HepG2 (cell line): ENCODE results near the gene ZMYND8. TPM values are rescaled to one million over a fixed set of nuclear protein-coding genes. Genes with fewer than 3 reads are reported as not detected.

Source experiments
- AKAP8 ChIP-seq: sonication (generic); formaldehyde crosslinking; IDR thresholded peaks from 2 replicates; pipeline ENCODE4 v1.5.1; 2020; ENCODE audit warnings: mild to moderate bottlenecking, missing genetic modification reagents
- EHMT2 ChIP-seq: fragments of 200-600 bp; sonication (generic); IDR thresholded peaks from 2 replicates; pipeline ENCODE4 v1.7.0; 2017; ENCODE audit warnings: antibody characterized with exemption, low read depth, low read length, borderline replicate concordance
- FIP1L1 ChIP-seq: fragments of 200-400 bp; formaldehyde crosslinking; IDR thresholded peaks from 2 replicates; pipeline ENCODE4 v1.6.1; 2018; ENCODE audit warnings: low read depth, mild to moderate bottlenecking, low read length, moderate library complexity, borderline replicate concordance; ENCODE audit not compliant: insufficient read depth
- GABPA ChIP-seq, 2 experiments: IDR thresholded peaks; 2 replicates each; pipeline ENCODE4 v1.6.1; 2011 to 2016; ENCODE audit warnings: low read depth in 2 of 2, low read length in 1 of 2, missing biosample characterization in 1 of 2, missing genetic modification characterization in 1 of 2
- MTF1 ChIP-seq: sonication (generic); formaldehyde crosslinking; IDR thresholded peaks from 2 replicates; pipeline ENCODE4 v1.5.0; 2020; ENCODE audit warnings: missing genetic modification reagents
- ONECUT2 ChIP-seq: sonication (generic); formaldehyde crosslinking; IDR thresholded peaks from 2 replicates; pipeline ENCODE4 v1.4.0; 2020; ENCODE audit warnings: missing genetic modification reagents
- SAP130 ChIP-seq: IDR thresholded peaks from 2 replicates; pipeline ENCODE4 v1.6.1; 2016; ENCODE audit warnings: low read depth
- TAF1 ChIP-seq: sonication (generic); formaldehyde crosslinking; IDR thresholded peaks from 2 replicates; pipeline ENCODE4 v1.4.0; 2020; ENCODE audit warnings: missing genetic modification reagents
- TSC22D2 ChIP-seq: sonication (generic); formaldehyde crosslinking; IDR thresholded peaks from 2 replicates; pipeline ENCODE4 v1.5.1; 2020; ENCODE audit warnings: missing genetic modification reagents, mild to moderate bottlenecking, borderline replicate concordance
- ZFP90 ChIP-seq: sonication (generic); formaldehyde crosslinking; IDR thresholded peaks from 2 replicates; pipeline ENCODE4 v1.8.0; 2022; ENCODE audit warnings: missing genetic modification reagents, mild to moderate bottlenecking, inconsistent platforms, borderline replicate concordance
- ZNF34 ChIP-seq: sonication (generic); formaldehyde crosslinking; IDR thresholded peaks from 2 replicates; pipeline ENCODE4 v1.4.0; 2020; ENCODE audit warnings: mild to moderate bottlenecking, missing genetic modification reagents, borderline replicate concordance
- ZNF775 ChIP-seq: sonication (generic); formaldehyde crosslinking; IDR thresholded peaks from 2 replicates; pipeline ENCODE4 v1.4.0; 2020; ENCODE audit warnings: missing genetic modification reagents, mild to moderate bottlenecking, moderate library complexity, borderline replicate concordance
- ZSCAN9 ChIP-seq: IDR thresholded peaks from 2 replicates; pipeline ENCODE4 v1.6.1; 2016; ENCODE audit warnings: borderline replicate concordance
- polyA plus RNA-seq, 8 experiments: library from polyadenylated mRNA; depleted of rRNA in 3 of 8; stranded (reverse) in 7 of 8; unstranded in 1 of 8; fragments of >200 nt; fragmentation: Illumina TruSeq in 4 of 8; extraction: Trizol in 4 of 8; gene quantifications; 2 replicates each; pipeline versions ENCODE4 v1.2.1 to v1.2.3, GENCODE V29; 2011 to 2016; ENCODE audit warnings: low read depth in 4 of 8, missing spikeins in 1 of 8, mixed read lengths in 1 of 8; ENCODE audit not compliant: insufficient read depth in 1 of 8
- total RNA-seq, 5 experiments: library from RNA; depleted of rRNA; stranded (reverse); fragments of >200 nt; fragmentation: Illumina TruSeq; extraction: Trizol; gene quantifications; 2 replicates each; pipeline ENCODE4 v1.2.3, GENCODE V29; 2016; ENCODE audit warnings: low read depth in 1 of 5
- TF ChIP-seq, protein P1 (sequence below): sonication (generic); formaldehyde crosslinking; IDR thresholded peaks from 2 replicates; pipeline ENCODE4 v1.4.0; 2020; ENCODE audit warnings: missing genetic modification reagents
- TF ChIP-seq, protein P2 (sequence below): sonication (generic); formaldehyde crosslinking; IDR thresholded peaks from 2 replicates; pipeline ENCODE4 v1.9.0; 2022; ENCODE audit warnings: missing genetic modification reagents, mild to moderate bottlenecking, borderline replicate concordance
- TF ChIP-seq, protein P3 (sequence below): sonication (generic); formaldehyde crosslinking; IDR thresholded peaks from 2 replicates; pipeline ENCODE4 v1.4.0; 2020; ENCODE audit warnings: missing genetic modification reagents, borderline replicate concordance
- TF ChIP-seq, protein P4 (sequence below): IDR thresholded peaks from 2 replicates; pipeline ENCODE4 v1.6.1; 2012; ENCODE audit warnings: inconsistent platforms

The ZMYND8 gene
- total and polyA plus RNA-seq, 2 of the 13 experiments (the other 11 are each of a cell fraction or from before 2014, with no cell fraction given), result 53.9 to 84.7 TPM

DNA sequence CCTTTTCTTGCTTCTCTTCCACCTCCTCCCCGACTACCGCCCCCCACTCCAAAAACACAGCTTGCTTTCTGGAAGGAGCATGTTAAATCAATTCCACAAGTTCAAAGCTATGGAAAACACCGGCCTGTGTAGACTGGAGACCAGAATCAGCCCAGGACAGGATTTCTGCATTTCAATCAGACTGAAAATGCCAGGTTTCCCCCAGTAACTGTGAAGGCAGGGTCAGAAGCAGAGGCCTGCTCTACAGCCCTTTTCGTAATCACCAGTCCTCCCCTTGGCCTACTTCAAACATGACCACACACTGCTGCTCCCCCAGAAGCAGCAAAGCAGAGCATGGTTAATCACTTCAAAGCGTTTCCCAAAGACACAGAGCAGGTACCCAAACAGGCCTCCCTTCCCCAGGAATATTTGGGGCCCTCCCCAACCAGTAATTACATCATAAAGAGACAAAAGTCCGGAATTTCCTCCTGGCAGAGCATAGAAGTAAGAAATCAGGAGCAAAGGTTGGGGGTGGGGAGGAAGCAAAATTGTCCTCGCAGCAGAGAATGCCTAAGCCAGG lies 38.4 kb downstream of the ZMYND8 start (continued):
- TF ChIP-seq, protein P1, sequence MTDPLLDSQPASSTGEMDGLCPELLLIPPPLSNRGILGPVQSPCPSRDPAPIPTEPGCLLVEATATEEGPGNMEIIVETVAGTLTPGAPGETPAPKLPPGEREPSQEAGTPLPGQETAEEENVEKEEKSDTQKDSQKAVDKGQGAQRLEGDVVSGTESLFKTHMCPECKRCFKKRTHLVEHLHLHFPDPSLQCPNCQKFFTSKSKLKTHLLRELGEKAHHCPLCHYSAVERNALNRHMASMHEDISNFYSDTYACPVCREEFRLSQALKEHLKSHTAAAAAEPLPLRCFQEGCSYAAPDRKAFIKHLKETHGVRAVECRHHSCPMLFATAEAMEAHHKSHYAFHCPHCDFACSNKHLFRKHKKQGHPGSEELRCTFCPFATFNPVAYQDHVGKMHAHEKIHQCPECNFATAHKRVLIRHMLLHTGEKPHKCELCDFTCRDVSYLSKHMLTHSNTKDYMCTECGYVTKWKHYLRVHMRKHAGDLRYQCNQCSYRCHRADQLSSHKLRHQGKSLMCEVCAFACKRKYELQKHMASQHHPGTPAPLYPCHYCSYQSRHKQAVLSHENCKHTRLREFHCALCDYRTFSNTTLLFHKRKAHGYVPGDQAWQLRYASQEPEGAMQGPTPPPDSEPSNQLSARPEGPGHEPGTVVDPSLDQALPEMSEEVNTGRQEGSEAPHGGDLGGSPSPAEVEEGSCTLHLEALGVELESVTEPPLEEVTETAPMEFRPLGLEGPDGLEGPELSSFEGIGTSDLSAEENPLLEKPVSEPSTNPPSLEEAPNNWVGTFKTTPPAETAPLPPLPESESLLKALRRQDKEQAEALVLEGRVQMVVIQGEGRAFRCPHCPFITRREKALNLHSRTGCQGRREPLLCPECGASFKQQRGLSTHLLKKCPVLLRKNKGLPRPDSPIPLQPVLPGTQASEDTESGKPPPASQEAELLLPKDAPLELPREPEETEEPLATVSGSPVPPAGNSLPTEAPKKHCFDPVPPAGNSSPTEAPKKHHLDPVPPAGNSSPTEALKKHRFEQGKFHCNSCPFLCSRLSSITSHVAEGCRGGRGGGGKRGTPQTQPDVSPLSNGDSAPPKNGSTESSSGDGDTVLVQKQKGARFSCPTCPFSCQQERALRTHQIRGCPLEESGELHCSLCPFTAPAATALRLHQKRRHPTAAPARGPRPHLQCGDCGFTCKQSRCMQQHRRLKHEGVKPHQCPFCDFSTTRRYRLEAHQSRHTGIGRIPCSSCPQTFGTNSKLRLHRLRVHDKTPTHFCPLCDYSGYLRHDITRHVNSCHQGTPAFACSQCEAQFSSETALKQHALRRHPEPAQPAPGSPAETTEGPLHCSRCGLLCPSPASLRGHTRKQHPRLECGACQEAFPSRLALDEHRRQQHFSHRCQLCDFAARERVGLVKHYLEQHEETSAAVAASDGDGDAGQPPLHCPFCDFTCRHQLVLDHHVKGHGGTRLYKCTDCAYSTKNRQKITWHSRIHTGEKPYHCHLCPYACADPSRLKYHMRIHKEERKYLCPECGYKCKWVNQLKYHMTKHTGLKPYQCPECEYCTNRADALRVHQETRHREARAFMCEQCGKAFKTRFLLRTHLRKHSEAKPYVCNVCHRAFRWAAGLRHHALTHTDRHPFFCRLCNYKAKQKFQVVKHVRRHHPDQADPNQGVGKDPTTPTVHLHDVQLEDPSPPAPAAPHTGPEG (CRISPR knock-in tag), result no peak
- TF ChIP-seq ZSCAN9 (CRISPR knock-in tag), result peak; percentile 71; the same call in 1 of the 2 replicates
- TF ChIP-seq MTF1 (CRISPR knock-in tag), result no peak
- TF ChIP-seq TSC22D2, result no peak
- TF ChIP-seq FIP1L1, result no peak
- peak; percentile 43 for TF ChIP-seq AKAP8 (CRISPR knock-in tag)
- TF ChIP-seq ZFP90 (CRISPR knock-in tag), result no peak
- TF ChIP-seq, protein P2, sequence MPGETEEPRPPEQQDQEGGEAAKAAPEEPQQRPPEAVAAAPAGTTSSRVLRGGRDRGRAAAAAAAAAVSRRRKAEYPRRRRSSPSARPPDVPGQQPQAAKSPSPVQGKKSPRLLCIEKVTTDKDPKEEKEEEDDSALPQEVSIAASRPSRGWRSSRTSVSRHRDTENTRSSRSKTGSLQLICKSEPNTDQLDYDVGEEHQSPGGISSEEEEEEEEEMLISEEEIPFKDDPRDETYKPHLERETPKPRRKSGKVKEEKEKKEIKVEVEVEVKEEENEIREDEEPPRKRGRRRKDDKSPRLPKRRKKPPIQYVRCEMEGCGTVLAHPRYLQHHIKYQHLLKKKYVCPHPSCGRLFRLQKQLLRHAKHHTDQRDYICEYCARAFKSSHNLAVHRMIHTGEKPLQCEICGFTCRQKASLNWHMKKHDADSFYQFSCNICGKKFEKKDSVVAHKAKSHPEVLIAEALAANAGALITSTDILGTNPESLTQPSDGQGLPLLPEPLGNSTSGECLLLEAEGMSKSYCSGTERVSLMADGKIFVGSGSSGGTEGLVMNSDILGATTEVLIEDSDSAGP, result no peak
- TF ChIP-seq SAP130 (CRISPR knock-in tag), result peak; percentile 95
- no peak for TF ChIP-seq ONECUT2
- TF ChIP-seq ZNF34 (CRISPR knock-in tag), result peak; percentile 86; the same call in 1 of the 2 replicates
- no peak for TF ChIP-seq GABPA (IDR thresholded peaks at IDR 0.05; ENCODE audit: low read depth, low read length)
- peak; percentile 36 for TF ChIP-seq GABPA (CRISPR knock-in tag; IDR thresholded peaks at IDR 0.05; ENCODE audit: low read depth)
- TF ChIP-seq TAF1 (CRISPR knock-in tag), result no peak
- TF ChIP-seq, protein P3, sequence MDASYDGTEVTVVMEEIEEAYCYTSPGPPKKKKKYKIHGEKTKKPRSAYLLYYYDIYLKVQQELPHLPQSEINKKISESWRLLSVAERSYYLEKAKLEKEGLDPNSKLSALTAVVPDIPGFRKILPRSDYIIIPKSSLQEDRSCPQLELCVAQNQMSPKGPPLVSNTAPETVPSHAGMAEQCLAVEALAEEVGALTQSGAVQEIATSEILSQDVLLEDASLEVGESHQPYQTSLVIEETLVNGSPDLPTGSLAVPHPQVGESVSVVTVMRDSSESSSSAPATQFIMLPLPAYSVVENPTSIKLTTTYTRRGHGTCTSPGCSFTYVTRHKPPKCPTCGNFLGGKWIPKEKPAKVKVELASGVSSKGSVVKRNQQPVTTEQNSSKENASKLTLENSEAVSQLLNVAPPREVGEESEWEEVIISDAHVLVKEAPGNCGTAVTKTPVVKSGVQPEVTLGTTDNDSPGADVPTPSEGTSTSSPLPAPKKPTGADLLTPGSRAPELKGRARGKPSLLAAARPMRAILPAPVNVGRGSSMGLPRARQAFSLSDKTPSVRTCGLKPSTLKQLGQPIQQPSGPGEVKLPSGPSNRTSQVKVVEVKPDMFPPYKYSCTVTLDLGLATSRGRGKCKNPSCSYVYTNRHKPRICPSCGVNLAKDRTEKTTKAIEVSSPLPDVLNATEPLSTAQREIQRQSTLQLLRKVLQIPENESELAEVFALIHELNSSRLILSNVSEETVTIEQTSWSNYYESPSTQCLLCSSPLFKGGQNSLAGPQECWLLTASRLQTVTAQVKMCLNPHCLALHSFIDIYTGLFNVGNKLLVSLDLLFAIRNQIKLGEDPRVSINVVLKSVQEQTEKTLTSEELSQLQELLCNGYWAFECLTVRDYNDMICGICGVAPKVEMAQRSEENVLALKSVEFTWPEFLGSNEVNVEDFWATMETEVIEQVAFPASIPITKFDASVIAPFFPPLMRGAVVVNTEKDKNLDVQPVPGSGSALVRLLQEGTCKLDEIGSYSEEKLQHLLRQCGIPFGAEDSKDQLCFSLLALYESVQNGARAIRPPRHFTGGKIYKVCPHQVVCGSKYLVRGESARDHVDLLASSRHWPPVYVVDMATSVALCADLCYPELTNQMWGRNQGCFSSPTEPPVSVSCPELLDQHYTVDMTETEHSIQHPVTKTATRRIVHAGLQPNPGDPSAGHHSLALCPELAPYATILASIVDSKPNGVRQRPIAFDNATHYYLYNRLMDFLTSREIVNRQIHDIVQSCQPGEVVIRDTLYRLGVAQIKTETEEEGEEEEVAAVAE (CRISPR knock-in tag), result peak; percentile 64; the same call in 1 of the 2 replicates
- peak; percentile 74; the same call in 1 of the 2 replicates for TF ChIP-seq ZNF775 (CRISPR knock-in tag)
- TF ChIP-seq EHMT2, result peak; percentile 49; the same call in 1 of the 2 replicates
- TF ChIP-seq, protein P4, sequence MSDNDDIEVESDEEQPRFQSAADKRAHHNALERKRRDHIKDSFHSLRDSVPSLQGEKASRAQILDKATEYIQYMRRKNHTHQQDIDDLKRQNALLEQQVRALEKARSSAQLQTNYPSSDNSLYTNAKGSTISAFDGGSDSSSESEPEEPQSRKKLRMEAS, result peak; percentile 76
